HEK293 (cell line): Measurements from ENCODE around the gene MAP2.

Experiments
- CTCF ChIA-PET: fragments of 350-600 bp; formaldehyde crosslinking; extraction: SDS; loops from one replicate; lab custom pipeline; 2021; ENCODE audit warnings: antibody characterized with exemption; lab: Yijun Ruan, JAX
- POLR2A ChIA-PET: fragments of 300-600 bp; formaldehyde crosslinking; extraction: SDS; loops from one replicate; lab custom pipeline; 2020; ENCODE audit warnings: antibody characterized with exemption, inconsistent platforms; lab: Yijun Ruan, JAX
- H3K27ac ChIP-seq: fragments of 200-500 bp; sonication (Bioruptor generic); 2 replicates; pipeline ENCODE4 v1.5.1; 2014; ENCODE audit warnings: low read depth, low read length, control low read depth, inconsistent platforms; ENCODE audit errors: extremely low read depth
- H3K36me3 ChIP-seq, 2 experiments: fragments of 200-500 bp in 1 of 2; sonication (Bioruptor generic) in 1 of 2; 1 replicate in 1 of 2; 2 replicates in 1 of 2; pipeline ENCODE4 v1.5.1; 2014 to 2017; ENCODE audit warnings: inconsistent platforms in 2 of 2, low read length in 2 of 2; ENCODE audit not compliant: control insufficient read depth in 2 of 2, insufficient read depth in 1 of 2
- H3K4me1 ChIP-seq: fragments of 200-500 bp; sonication (Bioruptor generic); 2 replicates; pipeline ENCODE4 v1.5.1; 2014; ENCODE audit warnings: mild to moderate bottlenecking, low read length, inconsistent platforms; ENCODE audit not compliant: control insufficient read depth, insufficient read depth
- H3K4me3 ChIP-seq: 2 replicates; pipeline ENCODE4 v1.5.1; 2011; ENCODE audit warnings: low read depth, mild to moderate bottlenecking, control low read depth, low read length, moderate library complexity
- H3K9me3 ChIP-seq: fragments of 200-500 bp; sonication (Bioruptor generic); 2 replicates; pipeline ENCODE4 v1.5.1; 2014; ENCODE audit warnings: low read depth, low read length, inconsistent platforms; ENCODE audit not compliant: control insufficient read depth, insufficient read depth
- ELK4 ChIP-seq: IDR thresholded peaks from 2 replicates; pipeline ENCODE4 v1.6.1; 2011; ENCODE audit warnings: mild to moderate bottlenecking, low read depth, low read length, borderline replicate concordance
- HOXC10 ChIP-seq: sonication (generic); formaldehyde crosslinking; IDR thresholded peaks from 2 replicates; pipeline ENCODE4 v1.8.1; 2023; ENCODE audit warnings: mild to moderate bottlenecking, missing genetic modification reagents
- KLF1 ChIP-seq: fragments of 450-650 bp; formaldehyde crosslinking; IDR thresholded peaks from 2 replicates; pipeline ENCODE4 v1.5.1; 2016; ENCODE audit warnings: missing biosample characterization, missing genetic modification characterization
- MEIS1 ChIP-seq: sonication (generic); formaldehyde crosslinking; IDR thresholded peaks from 2 replicates; pipeline ENCODE4 v1.8.1; 2022; ENCODE audit warnings: missing genetic modification reagents, mild to moderate bottlenecking, borderline replicate concordance
- PATZ1 ChIP-seq: fragments of 450-650 bp; formaldehyde crosslinking; IDR thresholded peaks from 2 replicates; pipeline ENCODE4 v1.5.1; 2016; ENCODE audit warnings: missing biosample characterization, missing genetic modification characterization
- PRDM2 ChIP-seq: fragments of 450-650 bp; formaldehyde crosslinking; IDR thresholded peaks from 2 replicates; pipeline ENCODE4 v1.5.1; 2016; ENCODE audit warnings: missing biosample characterization, missing genetic modification characterization, borderline replicate concordance
- ZBTB6 ChIP-seq: fragments of 450-650 bp; formaldehyde crosslinking; IDR thresholded peaks from 2 replicates; pipeline ENCODE4 v1.5.1; 2017; ENCODE audit warnings: missing biosample characterization, missing genetic modification characterization
- ZBTB8A ChIP-seq: fragments of 450-650 bp; formaldehyde crosslinking; IDR thresholded peaks from 2 replicates; pipeline ENCODE4 v1.5.1; 2016; ENCODE audit warnings: missing biosample characterization, missing genetic modification characterization
- ZNF16 ChIP-seq: fragments of 450-650 bp; formaldehyde crosslinking; IDR thresholded peaks from 2 replicates; pipeline ENCODE4 v1.5.1; 2016; ENCODE audit warnings: low read depth, missing biosample characterization, missing genetic modification characterization
- ZNF184 ChIP-seq: fragments of 450-650 bp; IDR thresholded peaks from 2 replicates; pipeline ENCODE4 v1.5.1; 2018; ENCODE audit warnings: missing biosample characterization, mild to moderate bottlenecking, missing genetic modification characterization
- ZNF19 ChIP-seq: fragments of 450-650 bp; formaldehyde crosslinking; IDR thresholded peaks from 2 replicates; pipeline ENCODE4; 2016; ENCODE audit warnings: missing biosample characterization, missing genetic modification characterization, low read depth
- ZNF311 ChIP-seq: fragments of 450-650 bp; formaldehyde crosslinking; IDR thresholded peaks from 2 replicates; pipeline ENCODE4 v1.5.1; 2017; ENCODE audit warnings: missing biosample characterization, missing genetic modification characterization, borderline replicate concordance
- ZNF335 ChIP-seq: fragments of 450-650 bp; formaldehyde crosslinking; conservative IDR thresholded peaks from 2 replicates; pipeline ENCODE4 v1.5.1; 2016; ENCODE audit warnings: missing biosample characterization, missing genetic modification characterization
- ZNF354C ChIP-seq: fragments of 450-650 bp; formaldehyde crosslinking; IDR thresholded peaks from 2 replicates; pipeline ENCODE4 v1.5.1; 2016; ENCODE audit warnings: missing biosample characterization, missing genetic modification characterization, low read depth, borderline replicate concordance
- ZNF416 ChIP-seq: fragments of 450-650 bp; formaldehyde crosslinking; IDR thresholded peaks from 2 replicates; pipeline ENCODE4 v1.5.1; 2016; ENCODE audit warnings: missing biosample characterization, missing genetic modification characterization
- ZNF76 ChIP-seq: fragments of 450-650 bp; formaldehyde crosslinking; IDR thresholded peaks from 2 replicates; pipeline ENCODE4; 2016; ENCODE audit warnings: low read depth, missing biosample characterization, missing genetic modification characterization, borderline replicate concordance
- ZNF843 ChIP-seq: fragments of 450-650 bp; formaldehyde crosslinking; IDR thresholded peaks from 2 replicates; pipeline ENCODE4 v1.5.1; 2016; ENCODE audit warnings: missing biosample characterization, missing genetic modification characterization
- ZSCAN16 ChIP-seq: fragments of 450-650 bp; formaldehyde crosslinking; IDR thresholded peaks from 2 replicates; pipeline ENCODE4 v1.5.1; 2016; ENCODE audit warnings: missing biosample characterization, missing genetic modification characterization
- TF ChIP-seq, protein P1 (sequence below): fragments of 450-650 bp; formaldehyde crosslinking; IDR thresholded peaks from 2 replicates; pipeline ENCODE4 v1.5.1; 2016; ENCODE audit warnings: missing biosample characterization, missing genetic modification characterization

Gene MAP2

DNA sequence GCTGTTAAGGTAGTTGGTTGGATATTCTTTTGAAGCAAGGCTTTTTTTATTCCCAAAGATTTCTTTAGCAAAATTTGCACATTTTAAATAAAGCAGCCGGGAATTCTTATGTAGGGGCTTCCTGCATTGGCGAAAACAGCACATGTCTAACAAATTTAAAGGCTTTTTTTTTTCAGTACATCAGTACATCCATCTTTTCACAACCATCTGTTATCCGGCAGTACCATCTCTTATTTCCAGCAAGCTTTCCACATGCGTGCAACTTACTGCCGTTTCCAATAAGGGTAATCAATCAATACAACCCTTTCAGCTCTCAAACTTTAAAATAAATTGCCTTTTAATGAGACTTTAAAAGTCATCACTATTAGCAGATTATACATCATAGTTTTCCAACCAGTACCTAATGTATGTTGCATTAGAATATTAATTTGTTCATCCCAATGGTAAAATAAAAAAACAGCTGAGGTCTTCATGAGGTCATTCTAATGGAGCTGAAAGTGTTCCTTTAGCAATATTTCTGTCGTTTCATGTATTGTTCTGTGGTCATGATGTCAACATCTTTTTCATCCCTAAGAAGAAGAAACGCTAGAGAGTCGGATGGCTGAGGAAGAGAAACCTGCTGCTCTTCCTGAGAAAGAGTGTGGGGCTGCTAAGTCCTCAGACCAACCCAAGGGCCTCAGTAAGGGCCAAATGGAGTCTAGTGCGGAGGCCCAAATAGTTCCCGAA lies 266.3 kb downstream of the MAP2 start (continued):
- no peak for TF ChIP-seq ELK4

DNA sequence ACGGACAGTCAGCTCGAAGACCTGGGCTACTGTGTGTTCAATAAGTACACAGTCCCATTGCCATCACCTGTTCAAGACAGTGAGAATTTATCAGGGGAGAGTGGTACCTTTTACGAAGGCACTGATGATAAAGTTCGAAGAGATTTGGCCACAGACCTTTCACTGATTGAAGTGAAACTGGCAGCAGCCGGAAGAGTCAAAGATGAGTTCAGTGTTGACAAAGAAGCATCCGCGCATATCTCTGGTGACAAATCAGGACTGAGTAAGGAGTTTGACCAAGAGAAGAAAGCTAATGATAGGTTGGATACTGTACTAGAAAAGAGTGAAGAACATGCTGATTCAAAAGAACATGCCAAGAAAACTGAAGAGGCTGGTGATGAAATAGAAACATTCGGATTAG lies 270.9 kb downstream of the MAP2 start:
- H3K9me3 ChIP-seq: no peaks in the 10 kb centered on the region
- POLR2A ChIA-PET: no interaction called here
- TF ChIP-seq ZNF843 (tag by site-specific recombination): no peak
- TF ChIP-seq PATZ1 (tag by site-specific recombination): no peak
- TF ChIP-seq ZNF354C (tag by site-specific recombination): no peak
- no peak for TF ChIP-seq ZNF416
- TF ChIP-seq, all 188 proteins: peak for 0
- CTCF ChIA-PET: no interaction called here
- Histone ChIP-seq H3K4me1 (no peaks in the 10 kb centered on the region), H3K36me3 (no peaks in the 10 kb centered on the region), H3K27ac (no peak overlapping the region), H3K4me3 (no peak overlapping the region)

- POLR2A ChIA-PET: no interaction called here
- Histone ChIP-seq H3K4me3 (no peak overlapping the region), H3K36me3 (no peaks in the 10 kb centered on the region), H3K27ac (no peak overlapping the region)
- TF ChIP-seq ZNF76 (tag by site-specific recombination) (no peak), ZNF311 (tag by site-specific recombination) (no peak), ZBTB6 (tag by site-specific recombination) (no peak), ZNF184 (no peak), HOXC10 (CRISPR knock-in tag) (no peak), PRDM2 (tag by site-specific recombination) (no peak), KLF1 (tag by site-specific recombination) (no peak), MEIS1 (CRISPR knock-in tag) (no peak), ZNF16 (tag by site-specific recombination) (no peak), ZBTB8A (no peak), ZNF19 (tag by site-specific recombination) (no peak), ZSCAN16 (tag by site-specific recombination) (no peak), ZNF335 (tag by site-specific recombination) (no peak)
- TF ChIP-seq, protein P1, sequence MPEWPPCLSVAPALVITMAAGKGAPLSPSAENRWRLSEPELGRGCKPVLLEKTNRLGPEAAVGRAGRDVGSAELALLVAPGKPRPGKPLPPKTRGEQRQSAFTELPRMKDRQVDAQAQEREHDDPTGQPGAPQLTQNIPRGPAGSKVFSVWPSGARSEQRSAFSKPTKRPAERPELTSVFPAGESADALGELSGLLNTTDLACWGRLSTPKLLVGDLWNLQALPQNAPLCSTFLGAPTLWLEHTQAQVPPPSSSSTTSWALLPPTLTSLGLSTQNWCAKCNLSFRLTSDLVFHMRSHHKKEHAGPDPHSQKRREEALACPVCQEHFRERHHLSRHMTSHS (tag by site-specific recombination): no peak
- TF ChIP-seq, all 188 proteins: peak for 0
- CTCF ChIA-PET: interaction anchor here (0.6 kb wide), 1 partner anchor 703 kb away, joined by 5 read pairs; no protein-coding TSS in a partner anchor
- Histone ChIP-seq H3K4me1 (no peaks in the 10 kb centered on the region), H3K9me3 (no peaks in the 10 kb centered on the region)
These were observed 273.2 kb downstream of the MAP2 start for GRCh38 chr2:209696836-209697711.
